Heart left ventricle (tissue), 16 donors: ENCODE data around the gene KDM7A. TPM values are rescaled to one million over a fixed set of nuclear protein-coding genes. Genes with fewer than 3 reads are reported as not detected.
"Not testable (repeated sequence)": the region's sequence is repeated elsewhere in the genome, so short reads cannot be mapped to it uniquely, and the experiment has no call there.

ENCODE experiments used
- ATAC-seq, 4 donors: fragments of 200-7000 bp; cut with Tn5 transposase; one replicate each; pipeline ENCODE4 v1.9.1; 2020 to 2022; ENCODE audit warnings: moderate library complexity in 4 of 4, mild to moderate bottlenecking in 3 of 4, moderate number of reproducible peaks in 1 of 4
- DNase-seq, 5 donors: peaks; one replicate each; pipeline ENCODE4 v3.0.0-alpha.2; 2020
- H3K27ac ChIP-seq, 12 donors: fragments of 200-600 bp; sonication (generic) in 4 of 12; one replicate each; pipeline versions ENCODE4 v1.5.0 to v1.8.0; 2016 to 2022; ENCODE audit warnings: mild to moderate bottlenecking in 2 of 12
- H3K27me3 ChIP-seq, 9 donors: fragments of 200-600 bp; sonication (generic) in 2 of 9; one replicate each; pipeline versions ENCODE4 v1.5.1 to v1.8.0; 2016 to 2022; ENCODE audit warnings: mild to moderate bottlenecking in 3 of 9
- H3K36me3 ChIP-seq, 9 donors: fragments of 200-600 bp; sonication (generic) in 2 of 9; one replicate each; pipeline versions ENCODE4 v1.5.0 to v1.8.0; 2018 to 2022; ENCODE audit warnings: mild to moderate bottlenecking in 2 of 9
- H3K4me1 ChIP-seq, 12 donors: fragments of 200-600 bp; sonication (generic) in 4 of 12; one replicate each; pipeline versions ENCODE4 v1.5.0 to v1.8.0; 2016 to 2022; ENCODE audit warnings: mild to moderate bottlenecking in 3 of 12
- H3K4me3 ChIP-seq, 12 donors: fragments of 200-600 bp; sonication (generic) in 4 of 12; one replicate each; pipeline versions ENCODE4 v1.5.0 to v1.8.0; 2017 to 2022; ENCODE audit warnings: mild to moderate bottlenecking in 9 of 12, moderate library complexity in 4 of 12
- H3K9me3 ChIP-seq, 12 donors: fragments of 200-600 bp; sonication (generic) in 4 of 12; one replicate each; pipeline versions ENCODE4 v1.5.0 to v1.8.0; 2016 to 2022; ENCODE audit warnings: mild to moderate bottlenecking in 1 of 12
- CTCF ChIP-seq, 12 donors: fragments of 200-600 bp; sonication (generic) in 4 of 12; IDR thresholded peaks; one replicate each; pipeline versions ENCODE4 v1.5.0 to v1.8.0; 2018 to 2022; ENCODE audit warnings: antibody characterized with exemption in 12 of 12, mild to moderate bottlenecking in 5 of 12
- POLR2A ChIP-seq, 2 donors: fragments of 450-650 bp; IDR thresholded peaks; one replicate each; pipeline ENCODE4 v1.6.1; 2017; ENCODE audit warnings: antibody characterized with exemption in 2 of 2, mild to moderate bottlenecking in 2 of 2, moderate library complexity in 2 of 2
- WGBS, 4 donors: extraction: QIAGEN DNeasy Blood & Tissue Kit in 2 of 4; methylation state at CpG; one replicate each; pipeline versions ENCODE4 v1.1.5 to v1.1.7; 2013 to 2018; 5-methylcytosine and 5-hydroxymethylcytosine counted together
- intact Hi-C, 10 donors: fragments of 100-400 bp; cut with DNase I; formaldehyde crosslinking; loops; one replicate each; pipeline versions ENCODE4 v1.11.1 to v1.14.2; 2022
- polyA plus RNA-seq, 2 donors: library from polyadenylated mRNA; stranded (reverse); fragments of 200-250 nt; gene quantifications; one replicate each; pipeline ENCODE4 v1.2.3, GENCODE V29; 2013
- total RNA-seq, 9 donors: library from RNA; depleted of rRNA in 2 of 9; stranded (reverse); fragments of >200 nt in 2 of 9; fragmentation: NEBNext Ultra II Directional in 3 of 9; extraction: Animal tissue kit (Norgen Biotek cat#: 25700) in 3 of 9; gene quantifications; one replicate each; pipeline versions ENCODE4 v1.1.0 to v1.2.4, GENCODE V29; 2016 to 2023
- donor health status: ischemic (EF 13 %, LVEDD 7.1; RV severe dilation, severe dysfunction).
- donor health status: healthy with polysubstance abuse.
- donor health status: DM: no; HTN: yes; CAD: no.
- donor health status: DM: no; HTN: no; CAD: no.
- donor health status: ischemic (EF 25% LVEDD 6.9; RV normal size, moderate dysfunction).
- donor health status: ischemic (EF 25% LVEDD 5.7; RV mildly dilated, moderate dysfunction).
- donor health status: healthy.
- donor health status: DM: yes; HTN: yes; CAD: no.
- donor health status: ischemic (EF 35%, LVEDD 5.7; RV mildly dilated, moderate dysfunction).
- donor health status: nonischemic (EF 11% LVEDD 7.7; RV severe dilation, severe dysfunction).
- donor health status: DM: yes; HTN: yes; CAD: no.
- donor health status: PGD.
- donor health status: ischemic (EF 29% LVEDD 5.4; RV normal size, mild dysfunction).
- donor health status: nonischemic (EF 23%, LVEDD 6.1; RV moderate dilation, normal function).

The KDM7A gene
- total and polyA plus RNA-seq, 11 donors: 3.0 to 18.7 (median 9.1) TPM

- Histone ChIP-seq H3K9me3 (no peaks in the 10 kb centered on the region), H3K27ac (no peak overlapping the region), H3K4me3 (no peak overlapping the region), H3K36me3 (peaks cover 0 to 94% (median 67%) of the 10 kb centered on the region in 9 donors), H3K27me3 (no peaks in the 10 kb centered on the region), H3K4me1 (no peaks in the 10 kb centered on the region)
- intact Hi-C loops: no loop called here
- TF ChIP-seq CTCF (IDR thresholded peaks at IDR 0.05) (no peak), POLR2A (IDR thresholded peaks at IDR 0.05) (no peak)
- 96 to 98% (median 97%) methylated on average over 3 of the region's 3 CpGs for WGBS, 4 donors
- ATAC-seq (no peak), DNase-seq (no peak)
Observed at GRCh38 chr7:140122965-140123364, 53.8 kb downstream of the KDM7A start.

DNA sequence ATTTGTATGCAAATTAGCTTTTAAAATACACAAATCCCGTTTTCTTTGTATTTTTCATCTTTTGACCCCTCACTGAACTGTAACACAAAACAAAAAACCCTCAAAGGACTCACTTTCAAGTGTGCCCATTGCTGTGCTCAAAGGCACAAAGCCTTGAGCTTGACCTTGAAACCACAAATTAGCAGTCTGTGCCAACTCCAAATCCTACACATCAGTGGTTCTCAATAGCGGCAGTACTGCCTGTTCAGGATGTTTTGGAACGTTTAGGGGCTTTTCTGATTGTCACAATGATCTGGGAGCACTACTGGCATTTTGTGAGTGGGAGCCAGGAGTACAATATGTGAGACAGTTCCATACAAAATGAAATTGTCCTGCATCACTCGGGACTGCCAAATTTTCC, 55.5 kb downstream of the KDM7A start:
- TF ChIP-seq POLR2A (IDR thresholded peaks at IDR 0.05) (no peak), CTCF (IDR thresholded peaks at IDR 0.05) (no peak)
- no peak for DNase-seq
- H3K4me1 ChIP-seq: no peaks in the 10 kb centered on the region
- no peaks in the 10 kb centered on the region for H3K9me3 ChIP-seq
- H3K27ac ChIP-seq: no peak overlapping the region
- no peak overlapping the region for H3K4me3 ChIP-seq
- intact Hi-C loops: no loop called here
- peaks cover 0 to 94% (median 67%) of the 10 kb centered on the region in 9 donors for H3K36me3 ChIP-seq
- H3K27me3 ChIP-seq: no peaks in the 10 kb centered on the region
- WGBS, 4 donors: 51 to 72% (median 56%) methylated on average over 4 of the region's 4 CpGs
- ATAC-seq: no peak

DNA sequence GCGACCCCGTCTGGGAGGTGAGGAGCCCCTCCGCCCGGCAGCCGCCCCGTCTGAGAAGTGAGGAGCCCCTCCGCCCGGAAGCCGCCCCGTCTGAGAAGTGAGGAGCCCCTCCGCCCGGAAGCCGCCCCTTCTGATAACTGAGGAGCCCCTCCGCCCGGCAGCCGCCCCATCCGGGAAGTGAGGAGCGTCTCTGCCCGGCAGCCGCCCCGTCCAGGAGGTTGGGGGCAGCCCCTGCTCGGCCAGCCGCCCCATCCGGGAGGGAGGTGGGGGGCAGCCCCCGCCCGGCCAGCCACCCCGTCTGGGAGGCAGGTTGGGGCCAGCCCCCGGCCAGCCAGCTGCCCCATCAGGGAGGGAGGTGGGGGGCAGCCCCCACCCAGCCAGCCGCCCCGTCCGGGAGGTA, 62.0 kb downstream of the KDM7A start:
- H3K4me1 ChIP-seq, H3K27me3 ChIP-seq, H3K9me3 ChIP-seq, DNase-seq, H3K4me3 ChIP-seq, intact Hi-C loops, ATAC-seq, H3K27ac ChIP-seq: not testable (repeated sequence)
- 96 to 99% (median 98%) methylated on average over 12 to 31 of the region's 31 CpGs for WGBS, 4 donors
- H3K36me3 ChIP-seq: peaks cover 0 to 84% (median 76%) of the 10 kb centered on the region in 9 donors

DNA sequence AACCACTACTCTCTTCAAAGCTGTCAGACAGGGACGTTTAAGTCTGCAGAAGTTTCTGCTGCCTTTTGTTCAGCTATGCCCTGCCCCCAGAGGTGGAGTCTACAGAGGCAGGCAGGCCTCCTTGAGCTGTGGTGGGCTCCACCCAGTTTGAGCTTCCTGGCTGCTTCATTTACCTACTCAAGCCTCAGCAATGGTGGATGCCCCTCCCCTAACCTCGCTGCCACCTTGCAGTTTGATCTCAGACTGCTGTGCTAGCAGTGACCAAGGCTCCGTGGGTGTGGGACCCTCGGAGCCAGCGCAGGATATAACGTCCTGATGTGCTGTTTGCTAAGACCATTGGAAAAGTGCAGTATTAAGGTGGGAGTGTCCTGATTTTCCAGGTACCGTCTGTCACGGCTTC, 68.0 kb downstream of the KDM7A start:
- intact Hi-C loops, DNase-seq, ATAC-seq, H3K4me3 ChIP-seq, H3K27ac ChIP-seq, H3K4me1 ChIP-seq, H3K27me3 ChIP-seq: not testable (repeated sequence)
- Histone ChIP-seq H3K36me3 (peaks cover 0 to 59% (median 55%) of the 10 kb centered on the region in 9 donors), H3K9me3 (peaks cover 0 to 13% (median 0%) of the 10 kb centered on the region in 12 donors)
- WGBS, 4 donors: 85 to 92% (median 88%) methylated on average over 6 to 8 of the region's 8 CpGs

GRCh38 chr7:140096459-140096858, 80.3 kb downstream of the KDM7A start:
- no peak for ATAC-seq
- H3K27ac ChIP-seq: no peak overlapping the region
- no peaks in the 10 kb centered on the region for H3K9me3 ChIP-seq
- no peaks in the 10 kb centered on the region for H3K27me3 ChIP-seq
- intact Hi-C loops: no loop called here
- no peaks in the 10 kb centered on the region for H3K4me1 ChIP-seq
- 87 to 91% (median 90%) methylated on average over 4 of the region's 4 CpGs for WGBS, 4 donors
- TF ChIP-seq CTCF (IDR thresholded peaks at IDR 0.05) (no peak), POLR2A (IDR thresholded peaks at IDR 0.05) (no peak)
- DNase-seq: no peak
- no peak overlapping the region for H3K4me3 ChIP-seq
- peaks cover 0 to 100% (median 96%) of the 10 kb centered on the region in 9 donors for H3K36me3 ChIP-seq
